Pancreas (tissue), 10 donors: ENCODE data around the gene GRIK3. TPM values are rescaled to one million over a fixed set of nuclear protein-coding genes. Genes with fewer than 3 reads are reported as not detected.

Experiments used
- ATAC-seq, 4 donors: fragments of 200-7000 bp; cut with Tn5 transposase; one replicate each; pipeline versions ENCODE4 v1.8.0 to v1.9.1; 2020; ENCODE audit warnings: mild to moderate bottlenecking in 4 of 4, moderate library complexity in 4 of 4
- DNase-seq, 6 donors: peaks; one replicate each; pipeline ENCODE4 v3.0.0-alpha.2; 2020
- FAIRE-seq: peaks from 2 replicates; lab custom pipeline; 2012; peaks lifted over from hg19 to GRCh38; lab: Jason Lieb, UNC
- H3K27ac ChIP-seq, 4 donors: fragments of 200-600 bp; sonication (generic); 1 replicate in 3 of 4; 2 replicates in 1 of 4; pipeline versions ENCODE4 v1.5.0 to v1.8.0; 2020
- H3K27me3 ChIP-seq, 4 donors: fragments of 200-600 bp; one replicate each; pipeline ENCODE4 v1.8.0; 2021
- H3K36me3 ChIP-seq, 3 donors: fragments of 200-600 bp; sonication (generic) in 1 of 3; one replicate each; pipeline versions ENCODE4 v1.5.0 to v1.8.0; 2020 to 2021
- H3K4me1 ChIP-seq, 3 donors: fragments of 200-600 bp; one replicate each; pipeline ENCODE4 v1.8.0; 2021
- H3K4me3 ChIP-seq, 4 donors: fragments of 200-600 bp; sonication (generic) in 2 of 4; one replicate each; pipeline versions ENCODE4 v1.5.0 to v1.8.0; 2020 to 2021
- H3K9me3 ChIP-seq, 4 donors: fragments of 200-600 bp; one replicate each; pipeline ENCODE4 v1.8.0; 2021
- WGBS, 2 donors: extraction: QIAGEN DNeasy Blood & Tissue Kit; methylation state at CpG; one replicate each; pipeline ENCODE4 v1.1.7; 2013; 5-methylcytosine and 5-hydroxymethylcytosine counted together
- intact Hi-C, 3 donors: fragments of 100-400 bp; cut with DNase I; formaldehyde crosslinking; loops; one replicate each; pipeline versions ENCODE4 v1.11.1 to v1.14.2; 2022
- polyA plus RNA-seq, 2 donors: library from polyadenylated mRNA; stranded (reverse); fragments of 200-250 nt; gene quantifications; one replicate each; pipeline ENCODE4 v1.2.3, GENCODE V29; 2013
- total RNA-seq, 6 donors: library from RNA; stranded (reverse); fragmentation: NEBNext Ultra II Directional in 4 of 6; extraction: Animal tissue kit (Norgen Biotek cat#: 25700) in 4 of 6; gene quantifications; one replicate each; pipeline versions ENCODE4 v1.2.1 to v1.2.4, GENCODE V29; 2021 to 2023
- TF ChIP-seq, protein P1 (sequence below), 4 donors: fragments of 200-600 bp; sonication (generic) in 3 of 4; IDR thresholded peaks; one replicate each; pipeline versions ENCODE4 v1.5.0 to v1.8.0; 2021; ENCODE audit warnings: antibody characterized with exemption in 4 of 4
- donor health status: healthy with polysubstance abuse.
- donor health status: DM: no; HTN: no; CAD: no; lungs with moderate emphysema.
- donor health status: DM: no; HTN: no; CAD: no.
- donor health status: control.
- donor health status: control.
- donor health status: Bipolar disorder and iron deficiency.
- donor health status: DM: yes; HTN: yes; CAD: no.
- donor health status: DM: no; HTN: no; CAD: no.
- donor health status: DM: no; HTN: no; CAD: no.
- donor health status: DM: yes; HTN: yes; CAD: no.

GRIK3 gene
- total and polyA plus RNA-seq, 8 donors: 0.08 to 0.47 (median 0.23) TPM

DNA sequence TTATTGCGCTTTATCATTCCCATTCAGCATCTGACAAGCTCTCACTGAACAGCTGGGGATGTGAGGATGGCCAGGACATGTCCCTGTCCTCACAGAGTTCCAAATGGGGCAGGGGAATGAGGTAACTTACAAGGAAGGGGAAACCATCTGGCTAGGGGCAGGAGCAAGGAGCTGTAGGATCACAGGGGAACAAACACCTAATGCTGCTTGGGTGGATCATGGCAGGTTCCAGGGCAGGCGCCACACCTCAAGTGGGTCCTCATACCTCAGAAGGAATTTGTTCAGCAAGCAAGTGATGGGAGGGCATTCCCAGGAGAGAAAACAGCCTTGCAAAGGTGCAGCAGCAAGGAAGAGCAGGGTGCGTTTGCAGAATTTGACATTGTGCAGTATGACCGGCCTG is 35.1 kb upstream of the GRIK3 start:
- H3K27me3 ChIP-seq: no peaks in the 10 kb centered on the region
- H3K27ac ChIP-seq: no peak overlapping the region
- no peaks in the 10 kb centered on the region for H3K4me1 ChIP-seq
- no peaks in the 10 kb centered on the region for H3K9me3 ChIP-seq
- no peaks in the 10 kb centered on the region for H3K36me3 ChIP-seq
- 83 to 87% methylated on average over 4 of the region's 4 CpGs for WGBS, 2 donors
- DNase-seq (no peak), FAIRE-seq (no peak), ATAC-seq (no peak)
- TF ChIP-seq, protein P1, sequence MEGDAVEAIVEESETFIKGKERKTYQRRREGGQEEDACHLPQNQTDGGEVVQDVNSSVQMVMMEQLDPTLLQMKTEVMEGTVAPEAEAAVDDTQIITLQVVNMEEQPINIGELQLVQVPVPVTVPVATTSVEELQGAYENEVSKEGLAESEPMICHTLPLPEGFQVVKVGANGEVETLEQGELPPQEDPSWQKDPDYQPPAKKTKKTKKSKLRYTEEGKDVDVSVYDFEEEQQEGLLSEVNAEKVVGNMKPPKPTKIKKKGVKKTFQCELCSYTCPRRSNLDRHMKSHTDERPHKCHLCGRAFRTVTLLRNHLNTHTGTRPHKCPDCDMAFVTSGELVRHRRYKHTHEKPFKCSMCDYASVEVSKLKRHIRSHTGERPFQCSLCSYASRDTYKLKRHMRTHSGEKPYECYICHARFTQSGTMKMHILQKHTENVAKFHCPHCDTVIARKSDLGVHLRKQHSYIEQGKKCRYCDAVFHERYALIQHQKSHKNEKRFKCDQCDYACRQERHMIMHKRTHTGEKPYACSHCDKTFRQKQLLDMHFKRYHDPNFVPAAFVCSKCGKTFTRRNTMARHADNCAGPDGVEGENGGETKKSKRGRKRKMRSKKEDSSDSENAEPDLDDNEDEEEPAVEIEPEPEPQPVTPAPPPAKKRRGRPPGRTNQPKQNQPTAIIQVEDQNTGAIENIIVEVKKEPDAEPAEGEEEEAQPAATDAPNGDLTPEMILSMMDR (IDR thresholded peaks at IDR 0.05): no peak
- no peak overlapping the region for H3K4me3 ChIP-seq
- intact Hi-C loops: no loop called here

DNA sequence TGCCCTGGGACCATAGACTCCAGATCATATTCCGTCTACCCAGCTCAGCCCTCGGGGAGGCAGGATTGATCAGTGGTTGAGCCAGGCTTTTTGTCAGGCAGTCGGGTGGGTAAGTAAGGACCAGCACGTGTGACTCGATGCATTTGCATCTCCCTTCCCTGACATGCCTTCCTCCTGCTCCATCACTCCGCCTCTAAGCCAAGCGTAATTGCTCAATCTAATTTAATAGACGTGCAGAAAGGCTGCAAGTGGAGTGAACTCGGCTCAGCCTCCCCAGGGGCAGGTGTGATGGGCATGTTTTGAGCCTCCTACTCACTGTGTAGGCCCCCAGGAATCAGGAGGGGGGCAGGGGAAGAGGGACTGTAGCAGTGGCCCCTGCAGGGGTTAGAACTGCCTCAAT is 34.6 kb upstream of the GRIK3 start:
- H3K4me1 ChIP-seq: no peaks in the 10 kb centered on the region
- H3K36me3 ChIP-seq: no peaks in the 10 kb centered on the region
- no peak overlapping the region for H3K4me3 ChIP-seq
- no peak for DNase-seq
- TF ChIP-seq, protein P1 (IDR thresholded peaks at IDR 0.05): no peak
- ATAC-seq: no peak
- H3K27me3 ChIP-seq: no peaks in the 10 kb centered on the region
- H3K27ac ChIP-seq: no peak overlapping the region
- FAIRE-seq: no peak
- H3K9me3 ChIP-seq: no peaks in the 10 kb centered on the region
- WGBS, 2 donors: 43 to 53% methylated on average over 9 of the region's 9 CpGs
- intact Hi-C loops: no loop called here

DNA sequence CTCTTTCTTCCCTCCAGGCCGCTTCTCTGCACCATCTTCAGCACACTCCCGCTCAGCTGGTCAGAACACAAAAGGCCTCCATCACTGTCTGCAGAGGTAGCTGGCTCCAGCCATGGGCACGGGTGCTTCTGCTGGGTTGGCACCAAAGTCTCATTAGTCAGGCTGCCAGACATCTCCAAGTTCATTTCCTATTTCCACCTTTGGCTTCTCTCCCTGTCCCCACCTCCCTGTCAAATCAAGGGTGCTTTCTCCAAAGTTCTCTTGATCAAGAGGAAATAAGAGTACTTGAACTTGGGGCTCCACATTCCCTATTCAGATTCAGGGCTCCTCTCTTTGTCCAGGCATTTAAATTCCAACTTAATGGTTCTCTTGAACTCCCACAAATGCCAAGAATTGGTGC is 33.9 kb upstream of the GRIK3 start:
- 57 to 61% methylated on average over 3 of the region's 3 CpGs for WGBS, 2 donors
- intact Hi-C loops: no loop called here

DNA sequence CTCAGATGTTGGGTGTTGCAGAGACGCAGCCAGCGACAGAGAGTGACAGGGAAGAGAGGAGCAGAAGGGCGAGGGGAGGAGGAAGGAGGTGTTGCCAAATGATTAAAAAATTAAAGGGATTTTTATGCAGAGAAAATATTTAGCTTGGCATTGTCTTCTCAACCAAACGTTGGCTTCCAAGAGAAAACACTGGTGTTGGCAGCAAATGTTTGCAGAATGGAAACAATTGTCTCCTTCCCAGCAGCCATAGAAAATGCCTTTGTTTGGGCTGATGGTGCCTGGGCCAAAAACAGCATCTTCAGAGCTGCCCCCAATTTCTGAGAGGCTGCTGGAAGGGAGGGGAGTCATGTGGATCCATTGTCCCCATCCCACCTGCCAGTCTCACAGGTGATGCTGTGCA is 29.7 kb upstream of the GRIK3 start:
- no peaks in the 10 kb centered on the region for H3K9me3 ChIP-seq
- ATAC-seq (no peak), FAIRE-seq (no peak), DNase-seq (no peak)
- H3K36me3 ChIP-seq: no peaks in the 10 kb centered on the region
- no peak overlapping the region for H3K27ac ChIP-seq
- WGBS, 2 donors: 28 to 37% methylated on average over 4 of the region's 4 CpGs
- H3K27me3 ChIP-seq: no peaks in the 10 kb centered on the region
- no peak overlapping the region for H3K4me3 ChIP-seq
- no peaks in the 10 kb centered on the region for H3K4me1 ChIP-seq
- TF ChIP-seq, protein P1 (IDR thresholded peaks at IDR 0.05): no peak
- intact Hi-C loops: no loop called here

More for the DNA sequence above, 33.9 kb upstream of the GRIK3 start:
- ATAC-seq (no peak), FAIRE-seq (no peak), DNase-seq (no peak)
- H3K27ac ChIP-seq: no peak overlapping the region
- H3K9me3 ChIP-seq: no peaks in the 10 kb centered on the region
- TF ChIP-seq, protein P1 (IDR thresholded peaks at IDR 0.05): no peak
- no peaks in the 10 kb centered on the region for H3K4me1 ChIP-seq
- H3K27me3 ChIP-seq: no peaks in the 10 kb centered on the region
- no peak overlapping the region for H3K4me3 ChIP-seq
- H3K36me3 ChIP-seq: no peaks in the 10 kb centered on the region

DNA sequence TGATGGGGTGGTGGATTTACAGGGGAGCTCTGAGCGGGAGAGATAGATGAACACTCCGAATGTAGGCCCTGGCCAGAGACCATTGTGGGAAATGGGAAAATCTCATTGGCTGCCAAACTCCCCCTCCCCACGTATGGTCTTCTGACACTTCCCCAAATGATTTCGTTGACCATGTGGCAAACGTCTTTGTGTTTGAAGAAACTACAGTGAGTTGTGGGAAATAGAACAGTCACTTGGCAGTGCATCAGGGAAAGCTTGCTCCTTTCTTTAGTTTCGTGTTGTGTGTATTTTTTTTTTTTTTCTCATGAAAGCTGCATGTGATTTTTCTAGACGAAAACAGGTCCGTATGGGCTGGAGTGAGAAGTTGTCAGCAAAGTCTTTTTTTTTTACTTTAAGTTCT is 25.0 kb upstream of the GRIK3 start:
- WGBS, 2 donors: 51 to 56% methylated on average over 8 of the region's 8 CpGs
- TF ChIP-seq, protein P1 (IDR thresholded peaks at IDR 0.05): no peak
- H3K9me3 ChIP-seq: no peaks in the 10 kb centered on the region
- H3K27me3 ChIP-seq: no peaks in the 10 kb centered on the region
- no peak for FAIRE-seq
- intact Hi-C loops: no loop called here
- H3K36me3 ChIP-seq: no peaks in the 10 kb centered on the region
- no peak overlapping the region for H3K27ac ChIP-seq
- DNase-seq: no peak
- no peak for ATAC-seq
- no peak overlapping the region for H3K4me3 ChIP-seq
- no peaks in the 10 kb centered on the region for H3K4me1 ChIP-seq
